ENCODE data around the gene CD99L2. TPM values are rescaled to one million over a fixed set of nuclear protein-coding genes. Genes with fewer than 3 reads are reported as not detected.

CD99L2 gene
- total RNA-seq, 2 experiments from 2014 or later: 16.6 to 17.0 TPM

DNA sequence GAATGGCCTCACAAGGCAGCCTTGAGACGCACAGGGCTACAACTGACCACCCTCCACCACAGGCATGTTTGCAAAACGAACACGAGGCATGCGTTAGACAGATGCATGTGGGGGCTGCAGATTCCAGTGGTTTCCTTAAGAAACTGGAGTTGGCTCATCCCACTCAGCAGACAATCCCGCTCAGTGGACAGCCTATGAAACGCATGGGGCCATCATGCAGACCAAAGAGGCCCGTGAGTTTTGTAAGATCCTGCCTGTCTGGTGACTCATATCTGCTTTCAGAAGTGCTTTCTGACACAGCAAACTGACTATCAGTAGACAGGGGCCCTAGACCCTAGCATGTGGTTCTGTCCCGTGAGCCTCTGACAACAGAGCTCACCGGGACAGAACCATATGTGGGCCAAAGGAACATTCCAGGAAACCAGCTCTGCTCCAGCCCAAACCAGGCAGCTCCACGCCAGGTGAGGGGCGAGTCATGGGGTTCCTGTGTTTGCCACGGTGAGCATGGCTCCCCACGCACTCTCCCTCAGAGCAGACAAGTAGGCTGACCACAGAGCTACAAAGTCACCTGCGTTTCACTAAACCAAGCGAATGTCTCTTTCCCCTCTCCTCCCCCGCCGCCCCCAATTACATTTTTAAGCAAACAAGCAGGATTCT lies 130.9 kb downstream of the CD99L2 start:
- CTCF ChIA-PET: interaction anchor here (1.8 kb wide), 1 partner anchor 314 kb away, joined by 5 read pairs; no protein-coding TSS in a partner anchor
- H3K9me3 Mint-ChIP-seq: no peaks in the 10 kb centered on the region
- H3K4me3 Mint-ChIP-seq: no peak overlapping the region
- POLR2A ChIA-PET: interaction anchor here (0.6 kb wide), 1 partner anchor 216 kb away, joined by 3 read pairs; the partner anchor contains the start of gene HMGB3
- no peak for DNase-seq
- H3K36me3 Mint-ChIP-seq (ENCODE audit: low read depth): peaks cover 17% of the 10 kb centered on the region
- H3K27me3 Mint-ChIP-seq: no peaks in the 10 kb centered on the region
- no peak overlapping the region for H3K27ac Mint-ChIP-seq
- peaks cover 3% of the 10 kb centered on the region for H3K4me1 Mint-ChIP-seq

- no peak overlapping the region for H3K27ac Mint-ChIP-seq
- ChIA-PET POLR2A (no interaction called here), CTCF (interaction anchor here (1.0 kb wide), 1 partner anchor 315 kb away, joined by 4 read pairs; no protein-coding TSS in a partner anchor)
- DNase-seq: no peak
- peaks cover 17% of the 10 kb centered on the region for H3K36me3 Mint-ChIP-seq (ENCODE audit: low read depth)
- H3K4me3 Mint-ChIP-seq: no peak overlapping the region
- H3K4me1 Mint-ChIP-seq: peaks cover 3% of the 10 kb centered on the region
- H3K27me3 Mint-ChIP-seq: no peaks in the 10 kb centered on the region
- no peaks in the 10 kb centered on the region for H3K9me3 Mint-ChIP-seq
These were observed 131.4 kb downstream of the CD99L2 start for GRCh38 chrX:150767045-150767395.

- Mint-ChIP-seq H3K4me3 (no peak overlapping the region), H3K27ac (no peak overlapping the region), H3K36me3 (ENCODE audit: low read depth) (peaks cover 17% of the 10 kb centered on the region), H3K4me1 (peaks cover 3% of the 10 kb centered on the region), H3K9me3 (no peaks in the 10 kb centered on the region), H3K27me3 (no peaks in the 10 kb centered on the region)
- ChIA-PET POLR2A (no interaction called here), CTCF (interaction anchor here (1.0 to 1.1 kb wide), 2 partner anchors 13 to 315 kb away, joined by 3 to 4 read pairs; no protein-coding TSS in a partner anchor)
- DNase-seq: no peak
These were observed 132.0 kb downstream of the CD99L2 start for GRCh38 chrX:150766351-150767044.

GRCh38 chrX:150765782-150766350 lies 132.6 kb downstream of the CD99L2 start:
- DNase-seq: no peak
- no peaks in the 10 kb centered on the region for H3K9me3 Mint-ChIP-seq
- H3K4me1 Mint-ChIP-seq: peaks cover 3% of the 10 kb centered on the region
- H3K27me3 Mint-ChIP-seq: no peaks in the 10 kb centered on the region
- no peak overlapping the region for H3K27ac Mint-ChIP-seq
- POLR2A ChIA-PET: no interaction called here
- H3K4me3 Mint-ChIP-seq: no peak overlapping the region
- peaks cover 17% of the 10 kb centered on the region for H3K36me3 Mint-ChIP-seq (ENCODE audit: low read depth)
- CTCF ChIA-PET: interaction anchor here (1.0 to 1.1 kb wide), 2 partner anchors 14 to 316 kb away, joined by 3 to 4 read pairs; no protein-coding TSS in a partner anchor

GRCh38 chrX:150765237-150765636 lies 133.2 kb downstream of the CD99L2 start:
- Mint-ChIP-seq H3K27me3 (no peaks in the 10 kb centered on the region), H3K27ac (no peak overlapping the region), H3K36me3 (ENCODE audit: low read depth) (peaks cover 17% of the 10 kb centered on the region), H3K4me3 (no peak overlapping the region), H3K4me1 (peaks cover 3% of the 10 kb centered on the region), H3K9me3 (no peaks in the 10 kb centered on the region)
- ChIA-PET POLR2A (no interaction called here), CTCF (interaction anchor here (1.1 kb wide), 1 partner anchor 15 kb away, joined by 3 read pairs; no protein-coding TSS in a partner anchor)
- no peak for DNase-seq

GRCh38 chrX:150763810-150764209 lies 134.7 kb downstream of the CD99L2 start:
- Mint-ChIP-seq H3K36me3 (ENCODE audit: low read depth) (peaks cover 23% of the 10 kb centered on the region), H3K4me3 (no peak overlapping the region), H3K9me3 (no peaks in the 10 kb centered on the region), H3K4me1 (peaks cover 3% of the 10 kb centered on the region), H3K27me3 (no peaks in the 10 kb centered on the region), H3K27ac (no peak overlapping the region)
- ChIA-PET CTCF (interaction anchor here (1.1 to 2.2 kb wide), 2 partner anchors 8 to 11 kb away, joined by 4 to 8 read pairs; no protein-coding TSS in a partner anchor), POLR2A (no interaction called here)
- DNase-seq: no peak

DNA sequence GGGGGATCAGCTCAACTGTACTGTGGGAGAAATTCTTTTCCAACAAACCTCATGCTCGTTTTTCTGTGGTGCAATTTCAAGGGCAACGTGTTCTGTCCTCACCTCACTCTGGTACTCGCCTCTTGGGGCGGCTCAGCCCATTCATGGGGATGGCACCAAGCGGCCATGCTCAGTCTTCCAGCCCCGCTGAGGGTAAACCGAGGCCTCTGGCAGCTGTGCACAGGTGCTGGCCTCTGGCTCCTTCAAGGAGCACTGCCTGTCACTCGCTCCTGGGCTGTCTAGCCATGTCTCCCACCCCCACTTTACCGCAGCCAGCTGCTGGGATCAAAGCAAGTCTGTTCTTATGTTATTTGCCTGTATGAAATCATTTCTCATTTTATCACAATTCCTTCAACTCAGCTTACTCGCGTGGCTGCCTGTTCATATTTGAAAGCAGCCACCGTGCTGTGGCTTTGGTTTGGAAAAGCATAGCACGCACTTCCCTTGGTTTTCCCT lies 135.1 kb downstream of the CD99L2 start:
- Mint-ChIP-seq H3K36me3 (ENCODE audit: low read depth) (peaks cover 24% of the 10 kb centered on the region), H3K9me3 (no peaks in the 10 kb centered on the region), H3K27ac (no peak overlapping the region), H3K4me3 (no peak overlapping the region), H3K4me1 (peaks cover 3% of the 10 kb centered on the region), H3K27me3 (no peaks in the 10 kb centered on the region)
- POLR2A ChIA-PET: no interaction called here
- CTCF ChIA-PET: interaction anchor here (1.1 to 2.2 kb wide), 2 partner anchors 9 to 11 kb away, joined by 4 to 8 read pairs; no protein-coding TSS in a partner anchor
- DNase-seq: no peak

GRCh38 chrX:150762258-150763165 lies 136.0 kb downstream of the CD99L2 start:
- H3K27ac Mint-ChIP-seq: no peak overlapping the region
- H3K27me3 Mint-ChIP-seq: no peaks in the 10 kb centered on the region
- no peaks in the 10 kb centered on the region for H3K9me3 Mint-ChIP-seq
- ChIA-PET CTCF (interaction anchor here (2.2 kb wide), 1 partner anchor 10 kb away, joined by 8 read pairs; no protein-coding TSS in a partner anchor), POLR2A (no interaction called here)
- H3K4me3 Mint-ChIP-seq: no peak overlapping the region
- no peaks in the 10 kb centered on the region for H3K4me1 Mint-ChIP-seq
- DNase-seq: no peak
- peaks cover 24% of the 10 kb centered on the region for H3K36me3 Mint-ChIP-seq (ENCODE audit: low read depth)

GRCh38 chrX:150761819-150762216 lies 136.7 kb downstream of the CD99L2 start:
- no peak overlapping the region for H3K27ac Mint-ChIP-seq
- ChIA-PET POLR2A (no interaction called here), CTCF (no interaction called here)
- no peaks in the 10 kb centered on the region for H3K27me3 Mint-ChIP-seq
- no peak overlapping the region for H3K4me3 Mint-ChIP-seq
- H3K4me1 Mint-ChIP-seq: no peaks in the 10 kb centered on the region
- peaks cover 30% of the 10 kb centered on the region for H3K36me3 Mint-ChIP-seq (ENCODE audit: low read depth)
- no peaks in the 10 kb centered on the region for H3K9me3 Mint-ChIP-seq
- no peak for DNase-seq

- H3K9me3 Mint-ChIP-seq: no peaks in the 10 kb centered on the region
- H3K36me3 Mint-ChIP-seq (ENCODE audit: low read depth): peaks cover 28% of the 10 kb centered on the region
- no peaks in the 10 kb centered on the region for H3K27me3 Mint-ChIP-seq
- ChIA-PET CTCF (no interaction called here), POLR2A (no interaction called here)
- no peaks in the 10 kb centered on the region for H3K4me1 Mint-ChIP-seq
- no peak overlapping the region for H3K4me3 Mint-ChIP-seq
- no peak for DNase-seq
- no peak overlapping the region for H3K27ac Mint-ChIP-seq
These were observed 137.2 kb downstream of the CD99L2 start for GRCh38 chrX:150761176-150761818.

GRCh38 chrX:150759568-150760416 lies 138.7 kb downstream of the CD99L2 start:
- Mint-ChIP-seq H3K36me3 (ENCODE audit: low read depth) (peaks cover 25% of the 10 kb centered on the region), H3K27me3 (no peaks in the 10 kb centered on the region), H3K9me3 (no peaks in the 10 kb centered on the region), H3K27ac (no peak overlapping the region), H3K4me3 (no peak overlapping the region), H3K4me1 (peaks cover 9% of the 10 kb centered on the region)
- CTCF ChIA-PET: interaction anchor here (0.7 kb wide), 1 partner anchor 350 kb away, joined by 5 read pairs; no protein-coding TSS in a partner anchor
- DNase-seq: no peak
- POLR2A ChIA-PET: no interaction called here
